ENCODE results near the gene PTPRT. TPM values are rescaled to one million over a fixed set of nuclear protein-coding genes. Genes with fewer than 3 reads are reported as not detected.

Gene PTPRT
- total RNA-seq, 1 experiment from 2014 or later: 0.13 TPM

GRCh38 chr20:42744756-42745465 is 444.8 kb downstream of the PTPRT start:
- no peaks in the 10 kb centered on the region for H3K9me3 ChIP-seq (ENCODE audit: control insufficient read depth, low read depth, low read length)
- no peak overlapping the region for H3K14ac ChIP-seq (ENCODE audit: insufficient read depth, low read length)
- TF ChIP-seq CTCF (conservative IDR thresholded peaks at IDR 0.05): no peak
- H4K5ac ChIP-seq (ENCODE audit: insufficient read length, low read depth, low read length): no peak overlapping the region
- H3K79me2 ChIP-seq (ENCODE audit: insufficient read depth, low read length): no peaks in the 10 kb centered on the region
- no peak overlapping the region for H3K4me2 ChIP-seq (ENCODE audit: insufficient read depth, insufficient read length, low read length)
- Mint-ChIP-seq H3K4me3 (no peak overlapping the region), H3K36me3 (ENCODE audit: insufficient read depth in 1 of 3, low read depth in 3 of 3) (no peaks in the 10 kb centered on the region), H3K27ac (no peak overlapping the region), H3K27me3 (ENCODE audit: low read depth) (peaks cover 19% of the 10 kb centered on the region), H3K4me1 (peaks cover 12 to 20% of the 10 kb centered on the region in 2 experiments), H3K9me3 (no peaks in the 10 kb centered on the region; a peak in 1 of 5 replicates)
- no peaks in the 10 kb centered on the region for H3K79me1 ChIP-seq (ENCODE audit: insufficient read depth, low read depth, low read length, poor library complexity, severe bottlenecking)
- H3K18ac ChIP-seq (ENCODE audit: insufficient read length, low read depth, low read length): no peak overlapping the region
- no peak overlapping the region for H2BK120ac ChIP-seq (ENCODE audit: low read depth, low read length, poor library complexity, severe bottlenecking)
- no peak overlapping the region for H3K4ac ChIP-seq (ENCODE audit: low read depth, low read length)
- H3K23ac ChIP-seq (ENCODE audit: insufficient read length, low read depth, low read length): no peak overlapping the region
- H3K9ac ChIP-seq (ENCODE audit: extremely low read depth, insufficient read length, low read length): no peak overlapping the region
- no peak overlapping the region for H2BK12ac ChIP-seq (ENCODE audit: insufficient read length, low read depth, low read length)
- H3K56ac ChIP-seq (ENCODE audit: insufficient read length, low read depth, low read length): no peak overlapping the region
- H2BK15ac ChIP-seq (ENCODE audit: low read depth, low read length): no peak overlapping the region
- H4K20me1 ChIP-seq (ENCODE audit: control insufficient read depth, insufficient read depth, insufficient read length): no peaks in the 10 kb centered on the region
- H2BK5ac ChIP-seq (ENCODE audit: insufficient read length, low read length): no peak overlapping the region
- H3K4me1 ChIP-seq (ENCODE audit: insufficient read depth, low read length): no peaks in the 10 kb centered on the region; the same call in 1 of the 2 replicates
- H2AK5ac ChIP-seq (ENCODE audit: insufficient read length, low read length): no peak overlapping the region
- DNase-seq: no peak
- H4K8ac ChIP-seq (replicated peaks; ENCODE audit: insufficient read length, low read depth, low read length): no peak overlapping the region
- H3K27ac ChIP-seq (ENCODE audit: insufficient read length, low read depth, low read length): no peak overlapping the region
- H2BK20ac ChIP-seq (ENCODE audit: low read depth, low read length, poor library complexity, severe bottlenecking): no peak overlapping the region
- no peak overlapping the region for H2AFZ ChIP-seq (ENCODE audit: low read length)
- H3T11ph ChIP-seq (ENCODE audit: low read length): no peak overlapping the region
- no peaks in the 10 kb centered on the region for H3K27me3 ChIP-seq (ENCODE audit: insufficient read depth, low read length)
- no CpG with 5 or more reads among the region's 6 CpGs for WGBS (ENCODE audit: extremely low coverage, insufficient read length, low lambda C conversion rate)
- H4K91ac ChIP-seq (ENCODE audit: insufficient read length, low read depth, low read length): no peak overlapping the region
- H3K23me2 ChIP-seq (ENCODE audit: insufficient read length, low read depth, low read length, poor library complexity, severe bottlenecking): no peaks in the 10 kb centered on the region
